Measurements from ENCODE around the gene PTPRN2.

The PTPRN2 gene

GRCh38 chr7:157775560-157776332 lies 811.9 kb downstream of the PTPRN2 start:
- Histone ChIP-seq H3K27ac (ENCODE audit: low read depth, low read length) (no peak overlapping the region), H3K4me1 (ENCODE audit: control insufficient read depth in 5 of 5, insufficient read depth in 5 of 5, low read length in 5 of 5) (no peaks in the 10 kb centered on the region), H3K27me3 (ENCODE audit: control insufficient read depth in 5 of 5, insufficient read depth in 4 of 5, low read length in 5 of 5) (peaks cover under 1 to 12% (median 8%) of the 10 kb centered on the region in 5 donors), H3K9ac (ENCODE audit: low read length in 5 of 5) (no peak overlapping the region), H3K9me3 (ENCODE audit: control insufficient read depth in 5 of 5, low read length in 5 of 5) (peaks cover 3 to 36% (median 18%) of the 10 kb centered on the region in 5 donors), H3K36me3 (ENCODE audit: control insufficient read depth in 5 of 5, insufficient read depth in 5 of 5, low read length in 5 of 5) (no peaks in the 10 kb centered on the region), H3K4me3 (ENCODE audit: low read depth in 1 of 5, low read length in 5 of 5) (no peak overlapping the region)

GRCh38 chr7:157775021-157775559 lies 812.5 kb downstream of the PTPRN2 start:
- H3K36me3 ChIP-seq (ENCODE audit: control insufficient read depth in 5 of 5, insufficient read depth in 5 of 5, low read length in 5 of 5) = no peaks in the 10 kb centered on the region
- H3K4me1 ChIP-seq (ENCODE audit: control insufficient read depth in 5 of 5, insufficient read depth in 5 of 5, low read length in 5 of 5) = no peaks in the 10 kb centered on the region
- peaks cover 0 to 12% (median 8%) of the 10 kb centered on the region in 5 donors for H3K27me3 ChIP-seq (ENCODE audit: control insufficient read depth in 5 of 5, insufficient read depth in 4 of 5, low read length in 5 of 5)
- no peak overlapping the region for H3K27ac ChIP-seq (ENCODE audit: low read depth, low read length)
- H3K9me3 ChIP-seq (ENCODE audit: control insufficient read depth in 5 of 5, low read length in 5 of 5) = peaks cover 3 to 37% (median 20%) of the 10 kb centered on the region in 5 donors
- H3K9ac ChIP-seq (ENCODE audit: low read length in 5 of 5) = no peak overlapping the region
- no peak overlapping the region for H3K4me3 ChIP-seq (ENCODE audit: low read depth in 1 of 5, low read length in 5 of 5)

GRCh38 chr7:157774495-157774894 lies 813.1 kb downstream of the PTPRN2 start:
- no peaks in the 10 kb centered on the region for H3K4me1 ChIP-seq (ENCODE audit: control insufficient read depth in 5 of 5, insufficient read depth in 5 of 5, low read length in 5 of 5)
- no peak overlapping the region for H3K4me3 ChIP-seq (ENCODE audit: low read depth in 1 of 5, low read length in 5 of 5)
- peaks cover 0 to 12% (median 8%) of the 10 kb centered on the region in 5 donors for H3K27me3 ChIP-seq (ENCODE audit: control insufficient read depth in 5 of 5, insufficient read depth in 4 of 5, low read length in 5 of 5)
- peaks cover 3 to 37% (median 20%) of the 10 kb centered on the region in 5 donors for H3K9me3 ChIP-seq (ENCODE audit: control insufficient read depth in 5 of 5, low read length in 5 of 5)
- no peaks in the 10 kb centered on the region for H3K36me3 ChIP-seq (ENCODE audit: control insufficient read depth in 5 of 5, insufficient read depth in 5 of 5, low read length in 5 of 5)
- no peak overlapping the region for H3K9ac ChIP-seq (ENCODE audit: low read length in 5 of 5)
- H3K27ac ChIP-seq (ENCODE audit: low read depth, low read length) = no peak overlapping the region

- H3K36me3 ChIP-seq (ENCODE audit: control insufficient read depth in 5 of 5, insufficient read depth in 5 of 5, low read length in 5 of 5) = no peaks in the 10 kb centered on the region
- peaks cover 3 to 18% (median 5%) of the 10 kb centered on the region in 5 donors for H3K27me3 ChIP-seq (ENCODE audit: control insufficient read depth in 5 of 5, insufficient read depth in 4 of 5, low read length in 5 of 5)
- peaks cover 3 to 35% (median 20%) of the 10 kb centered on the region in 5 donors for H3K9me3 ChIP-seq (ENCODE audit: control insufficient read depth in 5 of 5, low read length in 5 of 5)
- H3K4me3 ChIP-seq (ENCODE audit: low read depth in 1 of 5, low read length in 5 of 5) = no peak overlapping the region
- no peaks in the 10 kb centered on the region for H3K4me1 ChIP-seq (ENCODE audit: control insufficient read depth in 5 of 5, insufficient read depth in 5 of 5, low read length in 5 of 5)
- H3K27ac ChIP-seq (ENCODE audit: low read depth, low read length) = no peak overlapping the region
- no peak overlapping the region for H3K9ac ChIP-seq (ENCODE audit: low read length in 5 of 5)
These were observed 814.3 kb downstream of the PTPRN2 start for GRCh38 chr7:157773361-157773760.

GRCh38 chr7:157772486-157773130 lies 815.0 kb downstream of the PTPRN2 start:
- H3K27me3 ChIP-seq (ENCODE audit: control insufficient read depth in 5 of 5, insufficient read depth in 4 of 5, low read length in 5 of 5) = peaks cover 0 to 15% (median 5%) of the 10 kb centered on the region in 5 donors
- no peak overlapping the region for H3K9ac ChIP-seq (ENCODE audit: low read length in 5 of 5)
- no peak overlapping the region for H3K27ac ChIP-seq (ENCODE audit: low read depth, low read length)
- no peak overlapping the region for H3K4me3 ChIP-seq (ENCODE audit: low read depth in 1 of 5, low read length in 5 of 5)
- peaks cover 3 to 35% (median 20%) of the 10 kb centered on the region in 5 donors for H3K9me3 ChIP-seq (ENCODE audit: control insufficient read depth in 5 of 5, low read length in 5 of 5)
- H3K4me1 ChIP-seq (ENCODE audit: control insufficient read depth in 5 of 5, insufficient read depth in 5 of 5, low read length in 5 of 5) = no peaks in the 10 kb centered on the region
- H3K36me3 ChIP-seq (ENCODE audit: control insufficient read depth in 5 of 5, insufficient read depth in 5 of 5, low read length in 5 of 5) = no peaks in the 10 kb centered on the region

- Histone ChIP-seq H3K9me3 (ENCODE audit: control insufficient read depth in 5 of 5, low read length in 5 of 5) (peaks cover 3 to 35% (median 20%) of the 10 kb centered on the region in 5 donors), H3K27ac (ENCODE audit: low read depth, low read length) (no peak overlapping the region), H3K9ac (ENCODE audit: low read length in 5 of 5) (no peak overlapping the region), H3K36me3 (ENCODE audit: control insufficient read depth in 5 of 5, insufficient read depth in 5 of 5, low read length in 5 of 5) (no peaks in the 10 kb centered on the region), H3K27me3 (ENCODE audit: control insufficient read depth in 5 of 5, insufficient read depth in 4 of 5, low read length in 5 of 5) (peaks cover 0 to 18% (median 5%) of the 10 kb centered on the region in 5 donors), H3K4me3 (ENCODE audit: low read depth in 1 of 5, low read length in 5 of 5) (no peak overlapping the region), H3K4me1 (ENCODE audit: control insufficient read depth in 5 of 5, insufficient read depth in 5 of 5, low read length in 5 of 5) (no peaks in the 10 kb centered on the region)
These were observed 815.9 kb downstream of the PTPRN2 start for GRCh38 chr7:157771689-157772088.

GRCh38 chr7:157770716-157771320 lies 816.8 kb downstream of the PTPRN2 start:
- no peak overlapping the region for H3K9ac ChIP-seq (ENCODE audit: low read length in 5 of 5)
- no peaks in the 10 kb centered on the region for H3K36me3 ChIP-seq (ENCODE audit: control insufficient read depth in 5 of 5, insufficient read depth in 5 of 5, low read length in 5 of 5)
- no peak overlapping the region for H3K27ac ChIP-seq (ENCODE audit: low read depth, low read length)
- H3K4me3 ChIP-seq (ENCODE audit: low read depth in 1 of 5, low read length in 5 of 5) = peak overlapping the region in 1 of 5 donors; percentile 1
- H3K9me3 ChIP-seq (ENCODE audit: control insufficient read depth in 5 of 5, low read length in 5 of 5) = peaks cover 3 to 37% (median 21%) of the 10 kb centered on the region in 5 donors
- peaks cover 0 to 18% (median 5%) of the 10 kb centered on the region in 5 donors for H3K27me3 ChIP-seq (ENCODE audit: control insufficient read depth in 5 of 5, insufficient read depth in 4 of 5, low read length in 5 of 5)
- H3K4me1 ChIP-seq (ENCODE audit: control insufficient read depth in 5 of 5, insufficient read depth in 5 of 5, low read length in 5 of 5) = no peaks in the 10 kb centered on the region

GRCh38 chr7:157769526-157770215 lies 818.0 kb downstream of the PTPRN2 start:
- Histone ChIP-seq H3K36me3 (ENCODE audit: control insufficient read depth in 5 of 5, insufficient read depth in 5 of 5, low read length in 5 of 5) (no peaks in the 10 kb centered on the region), H3K9me3 (ENCODE audit: control insufficient read depth in 5 of 5, low read length in 5 of 5) (peaks cover 3 to 32% (median 32%) of the 10 kb centered on the region in 5 donors), H3K27me3 (ENCODE audit: control insufficient read depth in 5 of 5, insufficient read depth in 4 of 5, low read length in 5 of 5) (peaks cover 0 to 18% (median 5%) of the 10 kb centered on the region in 5 donors), H3K9ac (ENCODE audit: low read length in 5 of 5) (no peak overlapping the region), H3K4me1 (ENCODE audit: control insufficient read depth in 5 of 5, insufficient read depth in 5 of 5, low read length in 5 of 5) (no peaks in the 10 kb centered on the region), H3K27ac (ENCODE audit: low read depth, low read length) (no peak overlapping the region), H3K4me3 (ENCODE audit: low read depth in 1 of 5, low read length in 5 of 5) (no peak overlapping the region)

- H3K27me3 ChIP-seq (ENCODE audit: control insufficient read depth in 5 of 5, insufficient read depth in 4 of 5, low read length in 5 of 5) = peaks cover 0 to 18% (median 5%) of the 10 kb centered on the region in 5 donors
- no peak overlapping the region for H3K27ac ChIP-seq (ENCODE audit: low read depth, low read length)
- H3K4me3 ChIP-seq (ENCODE audit: low read depth in 1 of 5, low read length in 5 of 5) = no peak overlapping the region
These were observed 818.5 kb downstream of the PTPRN2 start for GRCh38 chr7:157769086-157769485.

More at GRCh38 chr7:157769086-157769485, 818.5 kb downstream of the PTPRN2 start:
- Histone ChIP-seq H3K4me1 (ENCODE audit: control insufficient read depth in 5 of 5, insufficient read depth in 5 of 5, low read length in 5 of 5) (no peaks in the 10 kb centered on the region), H3K9me3 (ENCODE audit: control insufficient read depth in 5 of 5, low read length in 5 of 5) (peaks cover 3 to 36% (median 31%) of the 10 kb centered on the region in 5 donors), H3K36me3 (ENCODE audit: control insufficient read depth in 5 of 5, insufficient read depth in 5 of 5, low read length in 5 of 5) (no peaks in the 10 kb centered on the region), H3K9ac (ENCODE audit: low read length in 5 of 5) (no peak overlapping the region)
